ENCODE measurements around the gene NUDT17.

NUDT17 gene

DNA sequence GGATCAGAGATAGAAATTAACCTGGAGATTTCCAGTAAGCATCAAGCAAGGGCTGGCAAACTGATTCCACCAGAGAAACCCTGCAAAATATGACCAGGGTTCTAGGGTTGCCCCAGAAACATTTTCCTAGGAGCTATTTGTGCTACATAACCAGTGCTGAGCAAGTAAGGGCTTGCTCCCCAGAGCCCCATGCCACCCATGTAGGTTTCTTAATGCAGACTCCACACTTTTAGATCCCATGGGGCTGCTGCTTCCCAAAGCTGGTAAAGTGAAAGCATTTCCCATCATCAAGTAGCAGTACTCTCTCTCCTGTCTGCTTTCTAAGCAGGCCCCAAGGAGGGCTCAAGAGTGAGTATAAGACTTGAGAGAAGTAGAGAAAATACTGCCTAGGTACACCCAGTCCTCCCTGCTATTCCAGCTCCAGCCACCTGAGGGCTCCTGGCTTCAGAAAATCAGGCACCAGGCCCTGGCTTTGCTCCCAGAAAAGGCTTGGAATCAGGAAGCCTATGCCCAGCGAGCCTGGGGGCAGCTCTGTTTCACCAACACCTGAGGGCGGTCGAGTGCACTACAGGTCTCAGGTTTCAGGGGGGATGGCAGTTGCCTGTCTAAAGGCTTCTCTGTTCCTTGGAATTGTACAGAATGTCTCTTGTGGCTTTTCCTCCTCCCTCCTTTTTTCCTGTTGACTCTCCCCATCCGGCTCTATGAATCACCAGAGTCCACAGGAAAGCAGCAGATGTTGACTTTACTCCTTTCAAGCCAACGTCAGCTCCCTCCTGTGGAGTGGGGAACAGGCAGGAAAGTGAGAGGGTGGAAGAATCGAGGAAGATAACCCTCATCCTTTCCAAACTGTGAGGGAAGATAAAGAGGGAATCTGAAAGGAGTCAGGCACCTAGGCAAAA, 46.4 kb downstream of the NUDT17 start:
- no peaks in the 10 kb centered on the region for H3K79me2 ChIP-seq
- H3K4me3 ChIP-seq (ENCODE audit: low read depth, low read length), result peak overlapping the region; percentile 2
- H3K27ac ChIP-seq, result peak overlapping the region; percentile 80
- peaks cover 5% of the 10 kb centered on the region for H3K4me1 ChIP-seq
- peak overlapping the region; percentile 78 for H2AFZ ChIP-seq
- H3K36me3 ChIP-seq (ENCODE audit: control insufficient read depth, insufficient read depth, low read length), result no peaks in the 10 kb centered on the region
- H3K4me2 ChIP-seq (ENCODE audit: low read length), result peak overlapping the region; percentile 46
- no peaks in the 10 kb centered on the region for H3K27me3 ChIP-seq (ENCODE audit: control insufficient read depth, insufficient read depth, low read length)
- TF ChIP-seq, protein P1, sequence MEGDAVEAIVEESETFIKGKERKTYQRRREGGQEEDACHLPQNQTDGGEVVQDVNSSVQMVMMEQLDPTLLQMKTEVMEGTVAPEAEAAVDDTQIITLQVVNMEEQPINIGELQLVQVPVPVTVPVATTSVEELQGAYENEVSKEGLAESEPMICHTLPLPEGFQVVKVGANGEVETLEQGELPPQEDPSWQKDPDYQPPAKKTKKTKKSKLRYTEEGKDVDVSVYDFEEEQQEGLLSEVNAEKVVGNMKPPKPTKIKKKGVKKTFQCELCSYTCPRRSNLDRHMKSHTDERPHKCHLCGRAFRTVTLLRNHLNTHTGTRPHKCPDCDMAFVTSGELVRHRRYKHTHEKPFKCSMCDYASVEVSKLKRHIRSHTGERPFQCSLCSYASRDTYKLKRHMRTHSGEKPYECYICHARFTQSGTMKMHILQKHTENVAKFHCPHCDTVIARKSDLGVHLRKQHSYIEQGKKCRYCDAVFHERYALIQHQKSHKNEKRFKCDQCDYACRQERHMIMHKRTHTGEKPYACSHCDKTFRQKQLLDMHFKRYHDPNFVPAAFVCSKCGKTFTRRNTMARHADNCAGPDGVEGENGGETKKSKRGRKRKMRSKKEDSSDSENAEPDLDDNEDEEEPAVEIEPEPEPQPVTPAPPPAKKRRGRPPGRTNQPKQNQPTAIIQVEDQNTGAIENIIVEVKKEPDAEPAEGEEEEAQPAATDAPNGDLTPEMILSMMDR (IDR thresholded peaks at IDR 0.05), result peak; percentile 92
- H3K9me3 ChIP-seq (ENCODE audit: control insufficient read depth, low read length), result no peaks in the 10 kb centered on the region
- no peak overlapping the region for H3K9ac ChIP-seq

DNA sequence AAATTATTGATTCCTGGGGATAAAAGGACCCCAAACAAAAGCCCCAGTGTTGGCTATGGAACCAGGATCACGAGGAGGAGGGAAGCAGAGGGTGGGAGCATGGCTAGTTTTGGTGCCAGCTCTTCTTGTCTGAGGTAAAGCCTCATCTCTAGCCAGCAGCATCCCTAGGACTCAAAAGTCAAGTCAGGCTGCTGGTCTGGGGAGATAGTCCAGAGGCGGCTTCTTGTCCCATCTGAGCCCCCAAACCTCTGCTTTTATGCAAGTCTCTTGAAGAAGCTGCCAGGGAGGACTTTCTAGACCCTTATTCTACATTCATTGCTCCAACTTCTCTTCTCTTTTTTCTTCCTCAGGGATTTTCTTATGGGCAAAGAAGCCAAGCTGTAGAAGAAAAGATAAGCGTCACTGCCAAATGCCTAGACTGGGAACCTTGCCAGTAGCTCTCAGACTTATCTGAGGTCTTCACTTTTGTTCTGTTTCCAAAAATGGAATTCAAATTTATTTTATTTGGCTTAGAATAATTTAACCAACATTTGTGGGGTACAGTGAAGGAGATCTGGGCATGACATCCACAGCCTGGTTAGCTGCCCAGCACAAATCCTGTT, 47.2 kb downstream of the NUDT17 start:
- Histone ChIP-seq H3K9ac (no peak overlapping the region), H3K79me2 (no peaks in the 10 kb centered on the region), H3K27ac (peak overlapping the region; percentile 80), H3K4me1 (peaks cover 5% of the 10 kb centered on the region), H3K4me2 (ENCODE audit: low read length) (peak overlapping the region; percentile 46), H3K27me3 (ENCODE audit: control insufficient read depth, insufficient read depth, low read length) (no peaks in the 10 kb centered on the region), H3K36me3 (ENCODE audit: control insufficient read depth, insufficient read depth, low read length) (no peaks in the 10 kb centered on the region), H3K4me3 (ENCODE audit: low read depth, low read length) (peak overlapping the region; percentile 2), H2AFZ (peak overlapping the region; percentile 78), H3K9me3 (ENCODE audit: control insufficient read depth, low read length) (no peaks in the 10 kb centered on the region)
- TF ChIP-seq, protein P1 (IDR thresholded peaks at IDR 0.05), result no peak

DNA sequence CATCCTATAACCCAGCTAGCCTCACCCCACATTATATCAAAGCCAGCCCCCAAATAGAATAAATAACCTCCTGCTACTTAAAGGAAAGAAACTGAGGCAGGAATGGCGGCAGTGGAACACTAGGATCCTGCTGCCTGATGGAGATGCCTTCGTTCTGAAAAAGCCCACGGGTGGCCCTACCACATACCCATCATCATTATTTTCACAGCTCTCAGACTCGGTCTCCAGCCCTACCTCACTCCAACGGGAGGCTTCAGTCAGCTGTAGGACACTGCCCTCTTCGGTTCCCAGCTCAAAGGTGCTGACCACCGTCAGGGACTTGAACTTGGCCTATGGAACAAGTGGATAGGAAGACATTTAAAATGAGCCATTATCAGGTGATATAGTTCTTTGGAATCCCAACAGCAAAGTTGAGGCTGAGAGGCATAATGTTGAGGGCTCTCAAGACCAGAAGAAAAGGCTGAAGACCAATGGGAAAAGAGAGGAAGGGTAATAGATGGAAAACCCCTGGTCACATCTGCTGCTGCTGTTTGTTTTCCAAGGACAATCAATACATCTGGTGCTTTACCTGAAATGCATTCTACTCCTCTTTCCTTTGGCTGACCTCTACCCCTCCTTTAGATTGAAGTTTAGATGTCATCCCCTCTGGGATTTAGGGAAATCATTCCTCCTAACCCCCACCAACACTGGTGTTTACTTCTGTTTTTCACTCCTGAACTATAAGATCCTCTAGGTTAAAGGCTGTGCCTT, 48.1 kb downstream of the NUDT17 start:
- Histone ChIP-seq H3K9me3 (ENCODE audit: control insufficient read depth, low read length) (no peaks in the 10 kb centered on the region), H3K9ac (no peak overlapping the region), H3K36me3 (ENCODE audit: control insufficient read depth, insufficient read depth, low read length) (no peaks in the 10 kb centered on the region), H3K79me2 (no peaks in the 10 kb centered on the region), H2AFZ (no peak overlapping the region), H3K27ac (no peak overlapping the region), H3K4me1 (peaks cover 5% of the 10 kb centered on the region), H3K4me3 (ENCODE audit: low read depth, low read length) (no peak overlapping the region), H3K4me2 (ENCODE audit: low read length) (no peak overlapping the region), H3K27me3 (ENCODE audit: control insufficient read depth, insufficient read depth, low read length) (no peaks in the 10 kb centered on the region)
- TF ChIP-seq, protein P1 (IDR thresholded peaks at IDR 0.05), result no peak

DNA sequence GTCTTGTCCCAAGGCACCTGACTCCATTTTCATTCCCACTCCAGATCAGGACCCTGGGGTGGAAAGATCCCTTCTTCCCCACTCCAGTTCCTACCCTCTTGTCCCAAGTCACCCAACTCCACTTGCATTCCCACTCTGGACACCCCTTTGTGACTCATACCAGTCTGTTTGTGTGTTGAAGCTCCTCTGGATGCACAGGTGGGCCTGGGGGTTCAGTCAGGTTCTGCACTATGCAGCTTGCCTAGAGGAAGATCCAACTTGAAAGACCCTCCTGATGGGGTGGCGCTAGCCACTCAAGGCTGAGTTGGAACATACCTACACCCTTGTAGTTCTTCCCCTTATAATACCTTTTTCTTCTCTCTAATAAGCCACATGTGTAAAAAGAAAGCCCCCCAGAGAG, 50.0 kb downstream of the NUDT17 start:
- H3K4me2 ChIP-seq (ENCODE audit: low read length), result no peak overlapping the region
- H3K9me3 ChIP-seq (ENCODE audit: control insufficient read depth, low read length), result no peaks in the 10 kb centered on the region
- no peaks in the 10 kb centered on the region for H3K36me3 ChIP-seq (ENCODE audit: control insufficient read depth, insufficient read depth, low read length)
- no peak overlapping the region for H3K4me3 ChIP-seq (ENCODE audit: low read depth, low read length)
- TF ChIP-seq, protein P1 (IDR thresholded peaks at IDR 0.05), result no peak
- H2AFZ ChIP-seq, result no peak overlapping the region
- H3K27ac ChIP-seq, result no peak overlapping the region
- H3K9ac ChIP-seq, result no peak overlapping the region
- no peaks in the 10 kb centered on the region for H3K79me2 ChIP-seq
- H3K27me3 ChIP-seq (ENCODE audit: control insufficient read depth, insufficient read depth, low read length), result no peaks in the 10 kb centered on the region
- H3K4me1 ChIP-seq, result peaks cover 5% of the 10 kb centered on the region

Data from parathyroid adenoma (tissue), 2 donors.